Effector memory CD8-positive, alpha-beta T cell (primary cell): ENCODE data around the gene MRPL22.
A peak's percentile ranks its signal among the peaks of the same experiment; 100 is the strongest.
"Not testable (repeated sequence)": the region's sequence is repeated elsewhere in the genome, so short reads cannot be mapped to it uniquely, and the experiment has no call there.

Experiments
- ATAC-seq: fragments of 150-1000 bp; cut with Tn5 transposase; replicated peaks from 2 replicates; pipeline ENCODE4 v1.10.0; 2021; ENCODE audit warnings: mild to moderate bottlenecking, moderate library complexity
- DNase-seq, 3 experiments: peaks; one replicate each; pipeline ENCODE4 v3.0.0; 2021
- H3K27ac Mint-ChIP-seq, 2 donors: one replicate each; pipeline ENCODE4 v1.8.0; 2022; ENCODE audit warnings: mild to moderate bottlenecking in 2 of 2, mixed read lengths in 2 of 2, moderate library complexity in 2 of 2
- H3K27me3 Mint-ChIP-seq, 2 donors: one replicate each; pipeline ENCODE4 v1.8.0; 2022; ENCODE audit warnings: mixed read lengths in 2 of 2
- H3K36me3 Mint-ChIP-seq: one replicate; pipeline ENCODE4 v1.8.0; 2022; ENCODE audit warnings: mild to moderate bottlenecking, moderate library complexity, mixed read lengths; ENCODE audit not compliant: insufficient read depth
- H3K4me1 Mint-ChIP-seq, 2 donors: one replicate each; pipeline ENCODE4 v1.8.0; 2022; ENCODE audit warnings: low read depth in 2 of 2, mixed read lengths in 2 of 2
- H3K4me3 Mint-ChIP-seq, 2 donors: one replicate each; pipeline ENCODE4 v1.8.0; 2022; ENCODE audit warnings: mild to moderate bottlenecking in 2 of 2, mixed read lengths in 2 of 2, moderate library complexity in 2 of 2
- H3K9me3 Mint-ChIP-seq, 2 donors: one replicate each; pipeline ENCODE4 v1.8.0; 2022; ENCODE audit warnings: mixed read lengths in 2 of 2

MRPL22 gene

GRCh38 chr5:154956712-154957111 is 15.8 kb downstream of the MRPL22 start:
- Mint-ChIP-seq H3K27ac (peak overlapping the region in 1 of 2 donors; percentile 36), H3K27me3 (no peaks in the 10 kb centered on the region), H3K36me3 (peaks cover 65% of the 10 kb centered on the region), H3K9me3 (no peaks in the 10 kb centered on the region), H3K4me3 (no peak overlapping the region), H3K4me1 (peaks cover 0 to 5% of the 10 kb centered on the region in 2 donors)
- ATAC-seq (no peak), DNase-seq (no peak)

- Mint-ChIP-seq H3K36me3 (peaks cover 67% of the 10 kb centered on the region), H3K4me1 (peaks cover 0 to 8% of the 10 kb centered on the region in 2 donors)
- no peak for DNase-seq
Observed at GRCh38 chr5:154962494-154962893, 21.6 kb downstream of the MRPL22 start.

GRCh38 chr5:154966081-154966841 is 25.4 kb downstream of the MRPL22 start:
- Mint-ChIP-seq H3K36me3 (peaks cover 41% of the 10 kb centered on the region), H3K27ac (peak overlapping the region in 1 of 2 donors; percentile 20), H3K9me3 (no peaks in the 10 kb centered on the region), H3K4me1 (peaks cover 0 to 8% of the 10 kb centered on the region in 2 donors), H3K4me3 (no peak overlapping the region), H3K27me3 (no peaks in the 10 kb centered on the region)
- DNase-seq (no peak), ATAC-seq (no peak)

More at GRCh38 chr5:154962494-154962893, 21.6 kb downstream of the MRPL22 start:
- no peak for ATAC-seq
- Mint-ChIP-seq H3K9me3 (no peaks in the 10 kb centered on the region), H3K27ac (peak overlapping the region in 1 of 2 donors; percentile 41), H3K27me3 (no peaks in the 10 kb centered on the region), H3K4me3 (no peak overlapping the region)

- no peak for ATAC-seq
- peaks cover 35% of the 10 kb centered on the region for H3K36me3 Mint-ChIP-seq
- H3K9me3 Mint-ChIP-seq = no peaks in the 10 kb centered on the region
- H3K27me3 Mint-ChIP-seq = no peaks in the 10 kb centered on the region
- H3K27ac Mint-ChIP-seq = peak overlapping the region in 1 of 2 donors; percentile 20
- H3K4me1 Mint-ChIP-seq = peaks cover 0 to 8% of the 10 kb centered on the region in 2 donors
- no peak overlapping the region for H3K4me3 Mint-ChIP-seq
- no peak for DNase-seq
Observed at GRCh38 chr5:154966874-154967273, 26.0 kb downstream of the MRPL22 start.

- ATAC-seq (no peak), DNase-seq (no peak)
- peaks cover 28% of the 10 kb centered on the region for H3K36me3 Mint-ChIP-seq
- peaks cover 0 to 8% of the 10 kb centered on the region in 2 donors for H3K4me1 Mint-ChIP-seq
- no peak overlapping the region for H3K4me3 Mint-ChIP-seq
- H3K27ac Mint-ChIP-seq = no peak overlapping the region
- no peaks in the 10 kb centered on the region for H3K27me3 Mint-ChIP-seq
- no peaks in the 10 kb centered on the region for H3K9me3 Mint-ChIP-seq
Observed at GRCh38 chr5:154967421-154968024, 26.6 kb downstream of the MRPL22 start.

- DNase-seq = no peak
Observed at GRCh38 chr5:154968953-154969352, 28.1 kb downstream of the MRPL22 start.

GRCh38 chr5:154970759-154971158 is 29.9 kb downstream of the MRPL22 start:
- no peaks in the 10 kb centered on the region for H3K9me3 Mint-ChIP-seq
- no peak overlapping the region for H3K27ac Mint-ChIP-seq
- no peak for DNase-seq
- H3K36me3 Mint-ChIP-seq = peaks cover 13% of the 10 kb centered on the region
- peaks cover 0 to 3% of the 10 kb centered on the region in 2 donors for H3K4me1 Mint-ChIP-seq
- no peaks in the 10 kb centered on the region for H3K27me3 Mint-ChIP-seq
- no peak overlapping the region for H3K4me3 Mint-ChIP-seq
- ATAC-seq = no peak

More at GRCh38 chr5:154968953-154969352, 28.1 kb downstream of the MRPL22 start:
- Mint-ChIP-seq H3K9me3 (no peaks in the 10 kb centered on the region), H3K4me1 (peaks cover 0 to 8% of the 10 kb centered on the region in 2 donors), H3K27ac (no peak overlapping the region), H3K4me3 (no peak overlapping the region), H3K36me3 (peaks cover 22% of the 10 kb centered on the region), H3K27me3 (no peaks in the 10 kb centered on the region)
- no peak for ATAC-seq

GRCh38 chr5:154971501-154971900 is 30.6 kb downstream of the MRPL22 start:
- Mint-ChIP-seq H3K4me1 (no peaks in the 10 kb centered on the region), H3K27me3 (no peaks in the 10 kb centered on the region), H3K27ac (no peak overlapping the region), H3K4me3 (no peak overlapping the region), H3K9me3 (no peaks in the 10 kb centered on the region), H3K36me3 (peaks cover 12% of the 10 kb centered on the region)
- ATAC-seq = no peak
- no peak for DNase-seq

- H3K27me3 Mint-ChIP-seq = no peaks in the 10 kb centered on the region
- H3K4me1 Mint-ChIP-seq = no peaks in the 10 kb centered on the region
- no peaks in the 10 kb centered on the region for H3K9me3 Mint-ChIP-seq
- H3K4me3 Mint-ChIP-seq = no peak overlapping the region
- H3K27ac Mint-ChIP-seq = no peak overlapping the region
- no peak for ATAC-seq
- peaks cover 5% of the 10 kb centered on the region for H3K36me3 Mint-ChIP-seq
- no peak for DNase-seq
Observed at GRCh38 chr5:154972476-154973080, 31.7 kb downstream of the MRPL22 start.

- H3K9me3 Mint-ChIP-seq, H3K27ac Mint-ChIP-seq, H3K36me3 Mint-ChIP-seq, DNase-seq, H3K27me3 Mint-ChIP-seq, ATAC-seq, H3K4me3 Mint-ChIP-seq, H3K4me1 Mint-ChIP-seq: not testable (repeated sequence)
Observed at GRCh38 chr5:154976082-154976481, 35.2 kb downstream of the MRPL22 start.

GRCh38 chr5:154977409-154977808 is 36.5 kb downstream of the MRPL22 start:
- H3K36me3 Mint-ChIP-seq = no peaks in the 10 kb centered on the region
- no peak overlapping the region for H3K27ac Mint-ChIP-seq
- DNase-seq = no peak
- no peak for ATAC-seq
- no peaks in the 10 kb centered on the region for H3K9me3 Mint-ChIP-seq
- no peaks in the 10 kb centered on the region for H3K4me1 Mint-ChIP-seq
- H3K27me3 Mint-ChIP-seq = no peaks in the 10 kb centered on the region
- H3K4me3 Mint-ChIP-seq = no peak overlapping the region

GRCh38 chr5:154978294-154978693 is 37.4 kb downstream of the MRPL22 start:
- not testable (repeated sequence) for H3K4me3 Mint-ChIP-seq, H3K27ac Mint-ChIP-seq

GRCh38 chr5:154984946-154985516 is 44.2 kb downstream of the MRPL22 start:
- no peaks in the 10 kb centered on the region for H3K4me1 Mint-ChIP-seq
- ATAC-seq (no peak), DNase-seq (no peak)
- H3K9me3 Mint-ChIP-seq = no peaks in the 10 kb centered on the region
- H3K36me3 Mint-ChIP-seq = no peaks in the 10 kb centered on the region
- H3K4me3 Mint-ChIP-seq = no peak overlapping the region
- peaks cover 31 to 34% of the 10 kb centered on the region in 2 donors for H3K27me3 Mint-ChIP-seq
- no peak overlapping the region for H3K27ac Mint-ChIP-seq

More at GRCh38 chr5:154978294-154978693, 37.4 kb downstream of the MRPL22 start:
- not testable (repeated sequence) for H3K4me1 Mint-ChIP-seq, H3K27me3 Mint-ChIP-seq, H3K36me3 Mint-ChIP-seq, ATAC-seq, DNase-seq, H3K9me3 Mint-ChIP-seq
